ENCODE data around the gene POLR1B. TPM values are rescaled to one million over a fixed set of nuclear protein-coding genes. Genes with fewer than 3 reads are reported as not detected.
A peak's percentile ranks its signal among the peaks of the same experiment; 100 is the strongest.

POLR1B gene
- total and polyA plus RNA-seq, 2 of the 13 experiments (the other 11 are each of a cell fraction or from before 2014, with no cell fraction given) = 18.3 to 46.0 TPM

DNA sequence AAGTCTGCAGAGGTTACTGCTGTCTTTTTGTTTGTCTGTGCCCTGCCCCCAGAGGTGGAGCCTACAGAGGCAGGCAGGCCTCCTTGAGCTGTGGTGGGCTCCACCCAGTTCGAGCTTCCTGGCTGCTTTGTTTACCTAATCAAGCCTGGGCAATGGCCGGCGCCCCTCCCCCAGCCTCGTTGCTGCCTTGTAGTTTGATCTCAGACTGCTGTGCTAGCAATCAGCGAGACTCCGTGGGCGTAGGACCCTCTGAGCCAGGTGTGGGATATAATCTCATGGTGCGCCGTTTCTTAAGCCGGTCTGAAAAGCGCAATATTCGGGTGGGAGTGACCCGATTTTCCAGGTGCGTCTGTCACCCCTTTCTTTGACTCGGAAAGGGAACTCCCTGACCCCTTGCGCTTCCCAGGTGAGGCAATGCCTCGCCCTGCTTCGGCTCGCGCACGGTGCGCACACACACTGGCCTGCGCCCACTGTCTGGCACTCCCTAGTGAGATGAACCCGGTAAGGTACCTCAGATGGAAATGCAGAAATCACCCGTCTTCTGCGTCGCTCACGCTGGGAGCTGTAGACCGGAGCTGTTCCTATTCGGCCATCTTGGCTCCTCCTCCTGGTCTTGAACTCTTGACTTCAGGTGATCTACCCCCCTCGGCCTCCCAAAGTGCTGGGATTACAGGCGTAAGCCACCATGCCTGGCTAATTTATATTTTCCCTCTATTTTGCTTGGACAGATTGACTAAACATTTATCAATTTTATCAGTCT is 32.8 kb upstream of the POLR1B start (continued):
- TF ChIP-seq, protein P1, sequence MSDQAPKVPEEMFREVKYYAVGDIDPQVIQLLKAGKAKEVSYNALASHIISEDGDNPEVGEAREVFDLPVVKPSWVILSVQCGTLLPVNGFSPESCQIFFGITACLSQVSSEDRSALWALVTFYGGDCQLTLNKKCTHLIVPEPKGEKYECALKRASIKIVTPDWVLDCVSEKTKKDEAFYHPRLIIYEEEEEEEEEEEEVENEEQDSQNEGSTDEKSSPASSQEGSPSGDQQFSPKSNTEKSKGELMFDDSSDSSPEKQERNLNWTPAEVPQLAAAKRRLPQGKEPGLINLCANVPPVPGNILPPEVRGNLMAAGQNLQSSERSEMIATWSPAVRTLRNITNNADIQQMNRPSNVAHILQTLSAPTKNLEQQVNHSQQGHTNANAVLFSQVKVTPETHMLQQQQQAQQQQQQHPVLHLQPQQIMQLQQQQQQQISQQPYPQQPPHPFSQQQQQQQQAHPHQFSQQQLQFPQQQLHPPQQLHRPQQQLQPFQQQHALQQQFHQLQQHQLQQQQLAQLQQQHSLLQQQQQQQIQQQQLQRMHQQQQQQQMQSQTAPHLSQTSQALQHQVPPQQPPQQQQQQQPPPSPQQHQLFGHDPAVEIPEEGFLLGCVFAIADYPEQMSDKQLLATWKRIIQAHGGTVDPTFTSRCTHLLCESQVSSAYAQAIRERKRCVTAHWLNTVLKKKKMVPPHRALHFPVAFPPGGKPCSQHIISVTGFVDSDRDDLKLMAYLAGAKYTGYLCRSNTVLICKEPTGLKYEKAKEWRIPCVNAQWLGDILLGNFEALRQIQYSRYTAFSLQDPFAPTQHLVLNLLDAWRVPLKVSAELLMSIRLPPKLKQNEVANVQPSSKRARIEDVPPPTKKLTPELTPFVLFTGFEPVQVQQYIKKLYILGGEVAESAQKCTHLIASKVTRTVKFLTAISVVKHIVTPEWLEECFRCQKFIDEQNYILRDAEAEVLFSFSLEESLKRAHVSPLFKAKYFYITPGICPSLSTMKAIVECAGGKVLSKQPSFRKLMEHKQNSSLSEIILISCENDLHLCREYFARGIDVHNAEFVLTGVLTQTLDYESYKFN (CRISPR knock-in tag; conservative IDR thresholded peaks at IDR 0.05) = peak; percentile 51; the same call in 1 of the 2 replicates
- peak; percentile 71 for TF ChIP-seq FOXA3 (CRISPR knock-in tag; IDR thresholded peaks at IDR 0.05)
- TF ChIP-seq SP5 (CRISPR knock-in tag; IDR thresholded peaks at IDR 0.05; ENCODE audit: borderline replicate concordance, low read depth) = peak; percentile 49; the same call in 1 of the 2 replicates
- 0 out of 2 replicates have a peak, but pooled peaks have one; percentile 30 for TF ChIP-seq GATAD2A (CRISPR knock-in tag; IDR thresholded peaks at IDR 0.05)

DNA sequence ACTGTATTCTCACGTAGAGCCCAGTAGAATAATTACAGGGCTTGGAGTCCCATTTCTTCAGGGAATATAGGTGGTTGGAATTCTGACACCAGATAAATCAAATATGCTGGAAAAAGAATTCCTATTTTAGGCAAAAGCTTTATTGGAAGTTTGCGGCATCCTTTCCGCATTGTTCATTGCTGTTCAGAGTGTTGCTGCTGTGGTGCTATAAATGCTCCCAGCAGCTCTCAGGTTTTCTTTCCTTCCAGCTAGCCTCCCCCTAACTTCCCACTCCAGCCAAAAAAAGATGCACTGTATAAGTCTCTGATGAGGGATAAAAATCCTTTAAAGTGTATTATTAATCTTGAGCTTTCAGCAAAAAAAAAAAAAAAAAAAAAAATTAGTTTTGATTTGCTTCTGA is 25.5 kb upstream of the POLR1B start:
- no peak for DNase-seq (ENCODE audit: low spot score)
- no TSS peak for BruUV-seq (replicated peaks)
- FAIRE-seq = peak; percentile 15
- H3K27ac ChIP-seq (ENCODE audit: extremely low read length, insufficient read depth, low read length) = no peak overlapping the region
- CTCF ChIA-PET (ENCODE audit: low intra/inter-chr PET ratio, low total read pairs) = no interaction called here
- H3K9me3 ChIP-seq (ENCODE audit: low read length) = no peaks in the 10 kb centered on the region
- no peaks in the 10 kb centered on the region for H3K27me3 ChIP-seq (ENCODE audit: control insufficient read depth in 1 of 2, insufficient read depth in 2 of 2, low read length in 2 of 2)
- intact Hi-C loops (cut with micrococcal nuclease; ENCODE audit: unreplicated experiment) = no loop called here
- no peaks in the 10 kb centered on the region for H3K79me2 ChIP-seq (ENCODE audit: insufficient read depth, low read length)
- WGBS (ENCODE audit: low lambda C conversion rate) = 98% methylated on average over 3 of the region's 3 CpGs
- no peaks in the 10 kb centered on the region for H4K20me1 ChIP-seq (ENCODE audit: insufficient read depth, low read length)
- no peak overlapping the region for H3K4me3 ChIP-seq (replicated peaks in 1 of 3; ENCODE audit: insufficient read depth in 1 of 3, low read depth in 2 of 3, low read length in 3 of 3)
- ATAC-seq = no peak
- no peak overlapping the region for H2AFZ ChIP-seq (ENCODE audit: low read length)
- POLR2A ChIA-PET = no interaction called here
- no peaks in the 10 kb centered on the region for H3K4me1 ChIP-seq (ENCODE audit: insufficient read depth, low read length)
- H3K4me2 ChIP-seq (ENCODE audit: low read depth, low read length) = no peak overlapping the region
- no peak overlapping the region for H3K9ac ChIP-seq (ENCODE audit: insufficient read depth, low read depth, low read length)
- H3K36me3 ChIP-seq (replicated peaks in 1 of 2; ENCODE audit: control insufficient read depth in 1 of 2, insufficient read depth in 2 of 2, low read length in 2 of 2) = peaks cover 15 to 56% of the 10 kb centered on the region in 2 experiments
- in situ Hi-C loops (cut with HindIII; ENCODE audit: extremely low pct_ligation_motif_present, low pct_unique_long_range_greater_than_20kb) = no loop called here
- no peak for TF ChIP-seq MTF1 (CRISPR knock-in tag; IDR thresholded peaks at IDR 0.05)
- TF ChIP-seq MAZ (IDR thresholded peaks at IDR 0.05; ENCODE audit: borderline replicate concordance, low read depth, low read length) = no peak
- no peak for TF ChIP-seq MAZ (CRISPR knock-in tag; IDR thresholded peaks at IDR 0.05; ENCODE audit: low read depth)
- no peak for TF ChIP-seq EZH2 (conservative IDR thresholded peaks at IDR 0.05; ENCODE audit: low read depth, low read length)
- no peak for TF ChIP-seq ZNF207 (IDR thresholded peaks at IDR 0.05; ENCODE audit: borderline replicate concordance)
- TF ChIP-seq ZNF850 (CRISPR knock-in tag; conservative IDR thresholded peaks at IDR 0.05) = no peak
- no peak for TF ChIP-seq MIER3 (CRISPR knock-in tag; IDR thresholded peaks at IDR 0.05; ENCODE audit: borderline replicate concordance)
- no peak for TF ChIP-seq ZNF451 (CRISPR knock-in tag; IDR thresholded peaks at IDR 0.05)
- TF ChIP-seq, protein P2, sequence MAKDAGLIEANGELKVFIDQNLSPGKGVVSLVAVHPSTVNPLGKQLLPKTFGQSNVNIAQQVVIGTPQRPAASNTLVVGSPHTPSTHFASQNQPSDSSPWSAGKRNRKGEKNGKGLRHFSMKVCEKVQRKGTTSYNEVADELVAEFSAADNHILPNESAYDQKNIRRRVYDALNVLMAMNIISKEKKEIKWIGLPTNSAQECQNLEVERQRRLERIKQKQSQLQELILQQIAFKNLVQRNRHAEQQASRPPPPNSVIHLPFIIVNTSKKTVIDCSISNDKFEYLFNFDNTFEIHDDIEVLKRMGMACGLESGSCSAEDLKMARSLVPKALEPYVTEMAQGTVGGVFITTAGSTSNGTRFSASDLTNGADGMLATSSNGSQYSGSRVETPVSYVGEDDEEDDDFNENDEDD (CRISPR knock-in tag; IDR thresholded peaks at IDR 0.05; ENCODE audit: borderline replicate concordance) = no peak
- no peak for TF ChIP-seq ZNF160 (CRISPR knock-in tag; IDR thresholded peaks at IDR 0.05)
- TF ChIP-seq KDM5B (CRISPR knock-in tag; IDR thresholded peaks at IDR 0.05; ENCODE audit: borderline replicate concordance) = no peak
- TF ChIP-seq, protein P3, sequence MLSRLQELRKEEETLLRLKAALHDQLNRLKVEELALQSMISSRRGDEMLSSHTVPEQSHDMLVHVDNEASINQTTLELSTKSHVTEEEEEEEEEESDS (CRISPR knock-in tag; IDR thresholded peaks at IDR 0.05; ENCODE audit: borderline replicate concordance) = no peak
- no peak for TF ChIP-seq ZNF572 (CRISPR knock-in tag; IDR thresholded peaks at IDR 0.05)
- TF ChIP-seq SCMH1 (CRISPR knock-in tag; IDR thresholded peaks at IDR 0.05; ENCODE audit: borderline replicate concordance) = no peak

Data from HepG2 (cell line).